ENCODE measurements around the gene NAGPA.

DNA sequence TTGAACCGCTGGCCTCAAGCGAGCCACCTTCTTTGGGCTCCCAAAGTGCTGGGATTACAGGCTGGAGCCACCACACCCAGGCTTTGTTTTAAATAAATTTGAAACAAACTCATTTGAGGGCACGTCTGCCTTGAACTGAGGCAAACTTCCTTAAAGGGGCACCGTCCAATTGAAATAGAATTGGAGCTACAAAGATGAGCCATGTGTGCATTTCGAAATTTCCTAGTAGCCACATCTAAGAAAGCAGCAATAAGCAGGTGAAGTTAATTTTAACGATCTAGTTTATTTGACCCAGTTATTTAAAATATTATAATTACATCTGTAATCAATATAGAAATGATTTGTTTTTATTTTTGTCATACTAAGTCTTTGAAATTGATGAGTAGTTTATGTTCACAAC, 32.8 kb upstream of the NAGPA start:
- no peak for TF ChIP-seq CTCF (IDR thresholded peaks at IDR 0.05; ENCODE audit: insufficient read depth, low read length)
- TF ChIP-seq SPI1 (IDR thresholded peaks at IDR 0.05; ENCODE audit: borderline replicate concordance, low read depth): no peak
